ENCODE measurements around the gene KLRC3.
"Not testable (repeated sequence)": the region's sequence is repeated elsewhere in the genome, so short reads cannot be mapped to it uniquely, and the experiment has no call there.

The KLRC3 gene

GRCh38 chr12:10437601-10438000, 17.2 kb upstream of the KLRC3 start:
- H3K9me3 ChIP-seq (ENCODE audit: insufficient read depth, low read depth, low read length); H3K4me1 ChIP-seq (ENCODE audit: insufficient read depth, low read length); H3K4me3 ChIP-seq (ENCODE audit: low read length); H3K27ac ChIP-seq (ENCODE audit: low read length); H3K36me3 ChIP-seq (ENCODE audit: insufficient read depth, low read depth, low read length); H3K9ac ChIP-seq (ENCODE audit: low read depth, low read length); H3K27me3 ChIP-seq (ENCODE audit: insufficient read depth, low read length): not testable (repeated sequence)

- H3K9ac ChIP-seq (ENCODE audit: low read depth, low read length); H3K9me3 ChIP-seq (ENCODE audit: insufficient read depth, low read depth, low read length); H3K4me3 ChIP-seq (ENCODE audit: low read length); H3K36me3 ChIP-seq (ENCODE audit: insufficient read depth, low read depth, low read length); H3K27me3 ChIP-seq (ENCODE audit: insufficient read depth, low read length); H3K27ac ChIP-seq (ENCODE audit: low read length); H3K4me1 ChIP-seq (ENCODE audit: insufficient read depth, low read length): not testable (repeated sequence)
These were observed 15.4 kb upstream of the KLRC3 start, which contains the start of gene KLRC2 for GRCh38 chr12:10435816-10436215. Gene KLRC2, minus strand, starts transcription at chr12:10436010. Its CDS starts 24 bp downstream, at chr12:10435986.

- not testable (repeated sequence) for H3K27me3 ChIP-seq (ENCODE audit: insufficient read depth, low read length); H3K36me3 ChIP-seq (ENCODE audit: insufficient read depth, low read depth, low read length); H3K9me3 ChIP-seq (ENCODE audit: insufficient read depth, low read depth, low read length); H3K4me1 ChIP-seq (ENCODE audit: insufficient read depth, low read length); H3K4me3 ChIP-seq (ENCODE audit: low read length); H3K9ac ChIP-seq (ENCODE audit: low read depth, low read length); H3K27ac ChIP-seq (ENCODE audit: low read length)
These were observed 10.2 kb upstream of the KLRC3 start for GRCh38 chr12:10430623-10431022.

- H3K9ac ChIP-seq (ENCODE audit: low read depth, low read length); H3K4me1 ChIP-seq (ENCODE audit: insufficient read depth, low read length); H3K27me3 ChIP-seq (ENCODE audit: insufficient read depth, low read length); H3K36me3 ChIP-seq (ENCODE audit: insufficient read depth, low read depth, low read length); H3K4me3 ChIP-seq (ENCODE audit: low read length); H3K9me3 ChIP-seq (ENCODE audit: insufficient read depth, low read depth, low read length); H3K27ac ChIP-seq (ENCODE audit: low read length): not testable (repeated sequence)
These were observed 5.5 kb upstream of the KLRC3 start for GRCh38 chr12:10425938-10426337.

- H3K27me3 ChIP-seq (ENCODE audit: insufficient read depth, low read length); H3K4me1 ChIP-seq (ENCODE audit: insufficient read depth, low read length); H3K36me3 ChIP-seq (ENCODE audit: insufficient read depth, low read depth, low read length); H3K27ac ChIP-seq (ENCODE audit: low read length); H3K4me3 ChIP-seq (ENCODE audit: low read length); H3K9me3 ChIP-seq (ENCODE audit: insufficient read depth, low read depth, low read length); H3K9ac ChIP-seq (ENCODE audit: low read depth, low read length): not testable (repeated sequence)
These were observed 4.0 kb upstream of the KLRC3 start for GRCh38 chr12:10424260-10424899.

GRCh38 chr12:10422159-10422558, 1.8 kb upstream of the KLRC3 start:
- H3K27me3 ChIP-seq (ENCODE audit: insufficient read depth, low read length); H3K27ac ChIP-seq (ENCODE audit: low read length); H3K9ac ChIP-seq (ENCODE audit: low read depth, low read length); H3K4me1 ChIP-seq (ENCODE audit: insufficient read depth, low read length); H3K9me3 ChIP-seq (ENCODE audit: insufficient read depth, low read depth, low read length); H3K36me3 ChIP-seq (ENCODE audit: insufficient read depth, low read depth, low read length); H3K4me3 ChIP-seq (ENCODE audit: low read length): not testable (repeated sequence)

- no peaks in the 10 kb centered on the region for H3K9me3 ChIP-seq (ENCODE audit: insufficient read depth, low read depth, low read length)
- no peaks in the 10 kb centered on the region for H3K27me3 ChIP-seq (ENCODE audit: insufficient read depth, low read length)
- H3K36me3 ChIP-seq (ENCODE audit: insufficient read depth, low read depth, low read length): no peaks in the 10 kb centered on the region
- no peak within 1 kb of the TSS for H3K9ac ChIP-seq (ENCODE audit: low read depth, low read length)
- no peak within 1 kb of the TSS for H3K4me3 ChIP-seq (ENCODE audit: low read length)
- H3K27ac ChIP-seq (ENCODE audit: low read length): no peak within 1 kb of the TSS
- H3K4me1 ChIP-seq (ENCODE audit: insufficient read depth, low read length): no peaks in the 10 kb centered on the region
These were observed 11.0 kb downstream of the KLRC3 start, which contains the start of gene KLRC4 for GRCh38 chr12:10409392-10409791. Gene KLRC4, minus strand, starts transcription at chr12:10409757. Its CDS starts 182 bp downstream, at chr12:10409575.

GRCh38 chr12:10408842-10409241, 11.6 kb downstream of the KLRC3 start:
- no peaks in the 10 kb centered on the region for H3K27me3 ChIP-seq (ENCODE audit: insufficient read depth, low read length)
- no peak overlapping the region for H3K9ac ChIP-seq (ENCODE audit: low read depth, low read length)
- H3K36me3 ChIP-seq (ENCODE audit: insufficient read depth, low read depth, low read length): no peaks in the 10 kb centered on the region
- H3K9me3 ChIP-seq (ENCODE audit: insufficient read depth, low read depth, low read length): no peaks in the 10 kb centered on the region
- H3K27ac ChIP-seq (ENCODE audit: low read length): no peak overlapping the region
- no peaks in the 10 kb centered on the region for H3K4me1 ChIP-seq (ENCODE audit: insufficient read depth, low read length)
- no peak overlapping the region for H3K4me3 ChIP-seq (ENCODE audit: low read length)

GRCh38 chr12:10406725-10407124, 13.7 kb downstream of the KLRC3 start:
- Histone ChIP-seq H3K36me3 (ENCODE audit: insufficient read depth, low read depth, low read length) (no peaks in the 10 kb centered on the region), H3K27ac (ENCODE audit: low read length) (no peak overlapping the region)

GRCh38 chr12:10405294-10405693, 15.1 kb downstream of the KLRC3 start:
- H3K27ac ChIP-seq (ENCODE audit: low read length): no peak overlapping the region
- no peak overlapping the region for H3K9ac ChIP-seq (ENCODE audit: low read depth, low read length)

More at GRCh38 chr12:10406725-10407124, 13.7 kb downstream of the KLRC3 start:
- Histone ChIP-seq H3K27me3 (ENCODE audit: insufficient read depth, low read length) (no peaks in the 10 kb centered on the region), H3K4me3 (ENCODE audit: low read length) (no peak overlapping the region), H3K9me3 (ENCODE audit: insufficient read depth, low read depth, low read length) (no peaks in the 10 kb centered on the region), H3K9ac (ENCODE audit: low read depth, low read length) (no peak overlapping the region), H3K4me1 (ENCODE audit: insufficient read depth, low read length) (no peaks in the 10 kb centered on the region)

GRCh38 chr12:10404798-10405197, 15.6 kb downstream of the KLRC3 start:
- no peak overlapping the region for H3K9ac ChIP-seq (ENCODE audit: low read depth, low read length)
- no peaks in the 10 kb centered on the region for H3K27me3 ChIP-seq (ENCODE audit: insufficient read depth, low read length)
- H3K9me3 ChIP-seq (ENCODE audit: insufficient read depth, low read depth, low read length): no peaks in the 10 kb centered on the region
- no peak overlapping the region for H3K4me3 ChIP-seq (ENCODE audit: low read length)
- no peak overlapping the region for H3K27ac ChIP-seq (ENCODE audit: low read length)
- no peaks in the 10 kb centered on the region for H3K36me3 ChIP-seq (ENCODE audit: insufficient read depth, low read depth, low read length)
- H3K4me1 ChIP-seq (ENCODE audit: insufficient read depth, low read length): no peaks in the 10 kb centered on the region

More at GRCh38 chr12:10405294-10405693, 15.1 kb downstream of the KLRC3 start:
- H3K27me3 ChIP-seq (ENCODE audit: insufficient read depth, low read length): no peaks in the 10 kb centered on the region
- no peak overlapping the region for H3K4me3 ChIP-seq (ENCODE audit: low read length)
- H3K9me3 ChIP-seq (ENCODE audit: insufficient read depth, low read depth, low read length): no peaks in the 10 kb centered on the region
- H3K4me1 ChIP-seq (ENCODE audit: insufficient read depth, low read length): no peaks in the 10 kb centered on the region
- H3K36me3 ChIP-seq (ENCODE audit: insufficient read depth, low read depth, low read length): no peaks in the 10 kb centered on the region

- H3K27me3 ChIP-seq (ENCODE audit: insufficient read depth, low read length): no peaks in the 10 kb centered on the region
- no peak overlapping the region for H3K4me3 ChIP-seq (ENCODE audit: low read length)
- no peaks in the 10 kb centered on the region for H3K9me3 ChIP-seq (ENCODE audit: insufficient read depth, low read depth, low read length)
- H3K36me3 ChIP-seq (ENCODE audit: insufficient read depth, low read depth, low read length): no peaks in the 10 kb centered on the region
- H3K27ac ChIP-seq (ENCODE audit: low read length): no peak overlapping the region
- no peaks in the 10 kb centered on the region for H3K4me1 ChIP-seq (ENCODE audit: insufficient read depth, low read length)
- H3K9ac ChIP-seq (ENCODE audit: low read depth, low read length): no peak overlapping the region
These were observed 19.6 kb downstream of the KLRC3 start for GRCh38 chr12:10400829-10401228.
